Mesothelial cell of epicardium (in vitro differentiated cells): Measurements from ENCODE around the gene CWC22. TPM values are rescaled to one million over a fixed set of nuclear protein-coding genes. Genes with fewer than 3 reads are reported as not detected.

Experiments used
- DNase-seq, 2 experiments: peaks; one replicate each; pipeline ENCODE4 v3.0.0; 2021; ENCODE audit warnings: low spot score in 2 of 2; ENCODE audit not compliant: unreplicated experiment in 2 of 2
- H3K27ac Mint-ChIP-seq: 2 replicates; pipeline ENCODE4 v1.8.0; 2021; ENCODE audit warnings: mixed read lengths
- H3K27me3 Mint-ChIP-seq: 2 replicates; pipeline ENCODE4 v1.8.0; 2021; ENCODE audit warnings: low read depth, mixed read lengths
- H3K36me3 Mint-ChIP-seq: 2 replicates; pipeline ENCODE4 v1.8.0; 2021; ENCODE audit warnings: mixed read lengths
- H3K4me1 Mint-ChIP-seq: 2 replicates; pipeline ENCODE4 v1.8.0; 2021; ENCODE audit warnings: mixed read lengths
- H3K4me3 Mint-ChIP-seq: 2 replicates; pipeline ENCODE4 v1.8.0; 2021; ENCODE audit warnings: mild to moderate bottlenecking, moderate library complexity, mixed read lengths
- H3K9me3 Mint-ChIP-seq: 2 replicates; pipeline ENCODE4 v1.8.0; 2021; ENCODE audit warnings: mixed read lengths
- total RNA-seq: library from RNA; stranded (reverse); gene quantifications from 3 replicates; pipeline ENCODE4 v1.2.1, GENCODE V29; 2021
- TF ChIP-seq, protein P1 (sequence below): fragments of 200-600 bp; sonication (generic); IDR thresholded peaks from one replicate; pipeline ENCODE4 v1.5.0; 2021; ENCODE audit warnings: antibody characterized with exemption; ENCODE audit not compliant: unreplicated experiment

The CWC22 gene
- total RNA-seq, 1 donor from 2014 or later, result 22.8 TPM

DNA sequence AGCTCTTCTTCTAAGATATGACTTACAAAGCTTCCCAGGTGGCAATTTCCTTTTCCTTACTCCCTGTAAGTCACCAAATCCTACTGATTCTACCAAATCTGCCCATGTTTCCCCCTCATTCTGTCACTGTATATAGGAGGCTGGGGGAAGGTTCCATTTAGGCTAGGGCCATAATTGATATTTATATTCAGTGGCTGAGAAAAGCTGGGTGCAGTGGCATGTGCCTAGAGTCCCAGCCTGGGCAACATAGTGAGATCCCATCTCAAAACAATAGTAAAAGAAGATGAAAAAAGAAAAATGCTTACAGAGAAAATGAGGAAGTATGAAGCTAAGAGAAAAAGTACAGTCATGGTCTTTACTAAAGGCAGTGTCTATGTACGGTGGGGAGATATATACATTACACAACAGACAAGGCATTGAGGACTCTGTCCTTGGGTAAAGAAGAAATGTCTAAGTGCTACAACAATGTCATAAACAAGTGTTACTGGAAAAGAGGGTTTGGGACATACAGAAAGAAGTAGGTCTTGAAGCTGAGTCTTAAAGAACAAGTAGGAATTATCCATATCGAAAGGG is 4.8 kb downstream of the CWC22 start:
- H3K9me3 Mint-ChIP-seq, result no peaks in the 10 kb centered on the region
- no peaks in the 10 kb centered on the region for H3K27me3 Mint-ChIP-seq
- TF ChIP-seq, protein P1, sequence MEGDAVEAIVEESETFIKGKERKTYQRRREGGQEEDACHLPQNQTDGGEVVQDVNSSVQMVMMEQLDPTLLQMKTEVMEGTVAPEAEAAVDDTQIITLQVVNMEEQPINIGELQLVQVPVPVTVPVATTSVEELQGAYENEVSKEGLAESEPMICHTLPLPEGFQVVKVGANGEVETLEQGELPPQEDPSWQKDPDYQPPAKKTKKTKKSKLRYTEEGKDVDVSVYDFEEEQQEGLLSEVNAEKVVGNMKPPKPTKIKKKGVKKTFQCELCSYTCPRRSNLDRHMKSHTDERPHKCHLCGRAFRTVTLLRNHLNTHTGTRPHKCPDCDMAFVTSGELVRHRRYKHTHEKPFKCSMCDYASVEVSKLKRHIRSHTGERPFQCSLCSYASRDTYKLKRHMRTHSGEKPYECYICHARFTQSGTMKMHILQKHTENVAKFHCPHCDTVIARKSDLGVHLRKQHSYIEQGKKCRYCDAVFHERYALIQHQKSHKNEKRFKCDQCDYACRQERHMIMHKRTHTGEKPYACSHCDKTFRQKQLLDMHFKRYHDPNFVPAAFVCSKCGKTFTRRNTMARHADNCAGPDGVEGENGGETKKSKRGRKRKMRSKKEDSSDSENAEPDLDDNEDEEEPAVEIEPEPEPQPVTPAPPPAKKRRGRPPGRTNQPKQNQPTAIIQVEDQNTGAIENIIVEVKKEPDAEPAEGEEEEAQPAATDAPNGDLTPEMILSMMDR, result no peak
- DNase-seq, result no peak
- H3K4me3 Mint-ChIP-seq, result no peak overlapping the region
- H3K36me3 Mint-ChIP-seq, result peaks cover 2% of the 10 kb centered on the region
- no peak overlapping the region for H3K27ac Mint-ChIP-seq
- H3K4me1 Mint-ChIP-seq, result peaks cover 12% of the 10 kb centered on the region

DNA sequence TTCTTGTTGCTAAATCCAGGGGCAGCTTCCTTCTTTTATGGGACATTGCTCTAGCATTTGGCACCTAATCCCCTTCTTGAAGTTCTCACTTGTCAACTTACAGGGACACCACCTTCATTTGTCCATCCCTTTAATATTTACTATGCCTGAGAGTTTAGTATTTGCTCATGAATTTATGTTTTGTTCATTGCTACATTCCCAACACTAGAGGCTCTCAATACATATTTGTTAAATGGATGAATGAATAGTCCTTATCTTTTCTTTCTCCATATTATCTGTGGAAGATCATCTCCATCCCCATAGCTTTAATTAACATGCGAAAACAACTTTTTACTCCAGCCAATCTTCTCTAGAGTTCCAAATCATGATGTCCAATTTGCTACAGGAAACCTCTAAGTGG is 5.4 kb downstream of the CWC22 start:
- H3K4me1 Mint-ChIP-seq, result peaks cover 11% of the 10 kb centered on the region
- H3K36me3 Mint-ChIP-seq, result peaks cover 2% of the 10 kb centered on the region
- no peaks in the 10 kb centered on the region for H3K27me3 Mint-ChIP-seq
- no peak overlapping the region for H3K4me3 Mint-ChIP-seq
- H3K27ac Mint-ChIP-seq, result no peak overlapping the region
- no peaks in the 10 kb centered on the region for H3K9me3 Mint-ChIP-seq
- DNase-seq, result no peak
- TF ChIP-seq, protein P1, result no peak

DNA sequence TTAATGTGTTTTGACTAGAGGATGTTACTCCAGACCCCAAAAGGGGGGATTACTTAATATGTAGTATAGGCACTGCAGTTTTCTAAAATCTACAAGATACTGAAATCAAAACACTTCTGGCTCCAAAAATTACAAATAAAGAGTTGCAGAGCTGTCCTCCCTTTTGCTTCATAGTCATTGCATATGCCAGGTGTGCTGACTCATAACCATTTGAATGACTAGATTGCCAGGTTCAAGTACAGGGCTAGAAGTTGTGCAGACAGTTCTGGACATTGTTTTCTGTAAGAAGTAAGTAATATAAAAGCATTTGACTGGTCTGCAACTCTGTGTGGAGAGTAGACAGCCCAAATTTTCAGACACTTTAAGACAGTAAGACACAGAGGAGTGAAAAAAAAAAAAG is 6.7 kb downstream of the CWC22 start:
- no peaks in the 10 kb centered on the region for H3K9me3 Mint-ChIP-seq
- TF ChIP-seq, protein P1, result no peak
- no peak overlapping the region for H3K27ac Mint-ChIP-seq
- peaks cover 2% of the 10 kb centered on the region for H3K36me3 Mint-ChIP-seq
- H3K4me1 Mint-ChIP-seq, result peaks cover 4% of the 10 kb centered on the region
- H3K27me3 Mint-ChIP-seq, result no peaks in the 10 kb centered on the region
- no peak overlapping the region for H3K4me3 Mint-ChIP-seq
- DNase-seq, result no peak

DNA sequence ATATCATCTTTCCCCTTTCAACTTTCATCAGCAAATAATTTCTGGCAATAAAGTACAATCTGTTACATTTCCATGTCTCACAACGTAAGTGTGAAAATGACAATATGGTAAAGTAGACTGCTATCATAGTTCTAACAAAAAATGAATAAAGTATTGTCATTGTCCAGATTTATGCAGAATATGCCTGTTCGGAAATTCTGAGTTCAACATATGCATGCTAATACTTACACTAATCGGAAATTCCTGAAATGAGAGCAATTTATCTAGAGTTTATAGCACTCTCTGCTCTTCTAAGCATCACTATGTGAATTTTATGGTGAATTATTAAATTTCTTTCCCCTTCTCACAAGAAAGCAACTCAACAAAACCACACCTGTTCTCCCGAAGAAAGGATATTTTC is 8.1 kb downstream of the CWC22 start:
- H3K4me1 Mint-ChIP-seq, result peaks cover 3% of the 10 kb centered on the region
- H3K36me3 Mint-ChIP-seq, result peaks cover 2% of the 10 kb centered on the region
- TF ChIP-seq, protein P1, result no peak
- H3K27me3 Mint-ChIP-seq, result no peaks in the 10 kb centered on the region
- DNase-seq, result no peak
- H3K9me3 Mint-ChIP-seq, result no peaks in the 10 kb centered on the region
- H3K4me3 Mint-ChIP-seq, result no peak overlapping the region
- H3K27ac Mint-ChIP-seq, result no peak overlapping the region

DNA sequence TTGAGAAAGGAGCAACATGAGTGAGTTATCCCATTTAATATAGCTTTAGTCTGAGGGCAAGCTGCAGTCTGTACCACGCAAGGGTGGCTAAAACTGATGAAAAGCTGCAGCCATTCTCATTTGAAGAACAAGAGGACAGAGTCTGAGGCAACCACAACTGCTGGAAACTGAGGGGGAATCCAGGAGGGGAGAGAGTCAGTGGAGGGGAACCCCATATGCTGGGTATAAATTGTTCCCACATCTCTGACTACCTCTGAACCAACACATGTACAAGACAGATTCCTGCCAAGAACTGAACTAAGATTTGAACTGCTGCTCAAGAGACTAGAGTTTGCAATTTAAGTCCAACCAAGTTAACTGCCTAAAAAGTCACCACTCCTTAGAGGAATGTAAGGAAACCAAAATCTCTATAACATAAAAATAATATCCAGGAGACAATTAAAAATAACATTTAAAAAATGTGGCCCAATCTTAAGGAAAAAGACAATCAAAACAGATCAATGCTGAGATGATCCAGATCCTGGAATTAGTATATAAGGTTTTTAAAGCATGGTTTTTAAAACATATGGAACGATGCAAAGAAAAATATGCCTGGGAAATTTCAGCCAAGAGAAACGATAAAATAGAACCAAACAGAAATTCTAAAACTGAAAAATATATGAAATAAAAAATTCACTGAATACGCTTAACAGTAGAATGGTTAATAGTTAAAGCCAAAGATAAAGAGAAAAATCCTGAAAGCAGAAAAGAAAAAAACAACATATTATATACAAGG is 11.2 kb downstream of the CWC22 start:
- H3K27me3 Mint-ChIP-seq, result no peaks in the 10 kb centered on the region
- no peak for DNase-seq
- H3K27ac Mint-ChIP-seq, result no peak overlapping the region
- peaks cover 3% of the 10 kb centered on the region for H3K4me1 Mint-ChIP-seq
- TF ChIP-seq, protein P1, result no peak
- no peak overlapping the region for H3K4me3 Mint-ChIP-seq
- H3K36me3 Mint-ChIP-seq, result peaks cover 13% of the 10 kb centered on the region
- no peaks in the 10 kb centered on the region for H3K9me3 Mint-ChIP-seq
